ENCODE results near the gene BIRC2. TPM values are rescaled to one million over a fixed set of nuclear protein-coding genes. Genes with fewer than 3 reads are reported as not detected.
"Not testable (repeated sequence)": the region's sequence is repeated elsewhere in the genome, so short reads cannot be mapped to it uniquely, and the experiment has no call there.

The BIRC2 gene
- total RNA-seq, 1 donor from 2014 or later, result 53.1 TPM

- peak overlapping the region; percentile 3 for H3K4me3 Mint-ChIP-seq (ENCODE audit: unreplicated experiment)
- peaks cover 18% of the 10 kb centered on the region for H3K4me1 Mint-ChIP-seq (ENCODE audit: unreplicated experiment)
- H3K9me3 Mint-ChIP-seq (ENCODE audit: unreplicated experiment), result no peaks in the 10 kb centered on the region
- no peaks in the 10 kb centered on the region for H3K27me3 Mint-ChIP-seq (ENCODE audit: unreplicated experiment)
- peaks cover 43% of the 10 kb centered on the region for H3K36me3 Mint-ChIP-seq (ENCODE audit: low read depth, unreplicated experiment)
- TF ChIP-seq CTCF (IDR thresholded peaks at IDR 0.05; ENCODE audit: unreplicated experiment), result no peak
- H3K27ac Mint-ChIP-seq (ENCODE audit: unreplicated experiment), result no peak overlapping the region
- no peak for DNase-seq (ENCODE audit: low spot score)
These were observed 21.5 kb downstream of the BIRC2 start for GRCh38 chr11:102368472-102368871.

GRCh38 chr11:102374633-102375424 is 27.8 kb downstream of the BIRC2 start:
- DNase-seq (ENCODE audit: low spot score); H3K9me3 Mint-ChIP-seq (ENCODE audit: unreplicated experiment); H3K27me3 Mint-ChIP-seq (ENCODE audit: unreplicated experiment): not testable (repeated sequence)
- H3K27ac Mint-ChIP-seq (ENCODE audit: unreplicated experiment), result peak overlapping the region; percentile 48
- H3K4me3 Mint-ChIP-seq (ENCODE audit: unreplicated experiment), result peak overlapping the region; percentile 31
- H3K4me1 Mint-ChIP-seq (ENCODE audit: unreplicated experiment), result peaks cover 11% of the 10 kb centered on the region
- peaks cover 31% of the 10 kb centered on the region for H3K36me3 Mint-ChIP-seq (ENCODE audit: low read depth, unreplicated experiment)

- TF ChIP-seq CTCF (IDR thresholded peaks at IDR 0.05; ENCODE audit: unreplicated experiment), result no peak
- no peaks in the 10 kb centered on the region for H3K27me3 Mint-ChIP-seq (ENCODE audit: unreplicated experiment)
- peaks cover 11% of the 10 kb centered on the region for H3K4me1 Mint-ChIP-seq (ENCODE audit: unreplicated experiment)
- H3K4me3 Mint-ChIP-seq (ENCODE audit: unreplicated experiment), result no peak overlapping the region
- H3K36me3 Mint-ChIP-seq (ENCODE audit: low read depth, unreplicated experiment), result peaks cover 36% of the 10 kb centered on the region
- DNase-seq (ENCODE audit: low spot score), result no peak
- H3K27ac Mint-ChIP-seq (ENCODE audit: unreplicated experiment), result no peak overlapping the region
- no peaks in the 10 kb centered on the region for H3K9me3 Mint-ChIP-seq (ENCODE audit: unreplicated experiment)
These were observed 28.8 kb downstream of the BIRC2 start for GRCh38 chr11:102375720-102376399.

- Mint-ChIP-seq H3K27me3 (ENCODE audit: unreplicated experiment) (no peaks in the 10 kb centered on the region), H3K9me3 (ENCODE audit: unreplicated experiment) (no peaks in the 10 kb centered on the region), H3K27ac (ENCODE audit: unreplicated experiment) (no peak overlapping the region), H3K4me1 (ENCODE audit: unreplicated experiment) (peaks cover 20% of the 10 kb centered on the region), H3K4me3 (ENCODE audit: unreplicated experiment) (no peak overlapping the region), H3K36me3 (ENCODE audit: low read depth, unreplicated experiment) (peaks cover 38% of the 10 kb centered on the region)
- no peak for DNase-seq (ENCODE audit: low spot score)
- no peak for TF ChIP-seq CTCF (IDR thresholded peaks at IDR 0.05; ENCODE audit: unreplicated experiment)
These were observed 30.9 kb downstream of the BIRC2 start for GRCh38 chr11:102377891-102378290.

GRCh38 chr11:102378818-102379217 is 31.8 kb downstream of the BIRC2 start:
- H3K27me3 Mint-ChIP-seq (ENCODE audit: unreplicated experiment), result peaks cover 3% of the 10 kb centered on the region
- no peak for TF ChIP-seq CTCF (IDR thresholded peaks at IDR 0.05; ENCODE audit: unreplicated experiment)
- H3K27ac Mint-ChIP-seq (ENCODE audit: unreplicated experiment), result no peak overlapping the region
- peaks cover 29% of the 10 kb centered on the region for H3K4me1 Mint-ChIP-seq (ENCODE audit: unreplicated experiment)
- H3K36me3 Mint-ChIP-seq (ENCODE audit: low read depth, unreplicated experiment), result peaks cover 38% of the 10 kb centered on the region
- H3K4me3 Mint-ChIP-seq (ENCODE audit: unreplicated experiment), result no peak overlapping the region
- no peak for DNase-seq (ENCODE audit: low spot score)
- no peaks in the 10 kb centered on the region for H3K9me3 Mint-ChIP-seq (ENCODE audit: unreplicated experiment)

Data from endothelial cell (in vitro differentiated cells).